COLO668 (cell line): ENCODE measurements around the gene INHBB.
"Not testable (repeated sequence)": the region's sequence is repeated elsewhere in the genome, so short reads cannot be mapped to it uniquely, and the experiment has no call there.

Source experiments
- DNase-seq: peaks from one replicate; lab custom pipeline; 2025; ENCODE audit not compliant: unreplicated experiment; lab: John Stamatoyannopoulos, UW

INHBB gene

GRCh38 chr2:120316071-120316470 lies 29.9 kb upstream of the INHBB start:
- DNase-seq: no peak

- DNase-seq: no peak
These were observed 29.3 kb upstream of the INHBB start for GRCh38 chr2:120316528-120317179.

GRCh38 chr2:120317180-120317533 lies 28.8 kb upstream of the INHBB start:
- DNase-seq: no peak

- DNase-seq: no peak
These were observed 28.0 kb upstream of the INHBB start for GRCh38 chr2:120317916-120318315.

GRCh38 chr2:120318626-120319025 lies 27.3 kb upstream of the INHBB start:
- no peak for DNase-seq

- DNase-seq: no peak
These were observed 26.8 kb upstream of the INHBB start for GRCh38 chr2:120319123-120319522.

GRCh38 chr2:120319686-120320317 lies 26.1 kb upstream of the INHBB start:
- DNase-seq: no peak

- no peak for DNase-seq
These were observed 25.6 kb upstream of the INHBB start for GRCh38 chr2:120320318-120320851.

- not testable (repeated sequence) for DNase-seq
These were observed 24.9 kb upstream of the INHBB start for GRCh38 chr2:120320887-120321556.

- DNase-seq: no peak
These were observed 24.1 kb upstream of the INHBB start for GRCh38 chr2:120321721-120322284.

- no peak for DNase-seq
These were observed 23.6 kb upstream of the INHBB start for GRCh38 chr2:120322329-120322728.

GRCh38 chr2:120323214-120323613 lies 22.7 kb upstream of the INHBB start:
- DNase-seq: no peak

GRCh38 chr2:120323807-120324399 lies 22.0 kb upstream of the INHBB start:
- no peak for DNase-seq

- DNase-seq: no peak
These were observed 21.0 kb upstream of the INHBB start for GRCh38 chr2:120324933-120325332.

- no peak for DNase-seq
These were observed 19.9 kb upstream of the INHBB start for GRCh38 chr2:120326066-120326465.

- DNase-seq: no peak
These were observed 14.8 kb upstream of the INHBB start for GRCh38 chr2:120330946-120331822.

GRCh38 chr2:120331903-120332302 lies 14.0 kb upstream of the INHBB start:
- no peak for DNase-seq

GRCh38 chr2:120332384-120332783 lies 13.6 kb upstream of the INHBB start:
- DNase-seq: no peak

- DNase-seq: no peak
These were observed 11.9 kb upstream of the INHBB start for GRCh38 chr2:120334068-120334467.

GRCh38 chr2:120336749-120337148 lies 9.2 kb upstream of the INHBB start:
- DNase-seq: no peak

GRCh38 chr2:120338015-120338414 lies 7.9 kb upstream of the INHBB start:
- no peak for DNase-seq
